PC-9 (cell line): Measurements from ENCODE around the gene NKX1-2. TPM values are rescaled to one million over a fixed set of nuclear protein-coding genes. Genes with fewer than 3 reads are reported as not detected.

Experiments used
- BruUV-seq: library from RNA; stranded (reverse); fragments of 400-500 nt; replicated peaks from 2 replicates; lab custom pipeline; 2021; lab: Mats Ljungman, UMichigan
- CTCF ChIA-PET: fragments of 300-600 bp; sonication (Branson Sonifier 250); formaldehyde crosslinking; loops from one replicate; lab custom pipeline; 2022; ENCODE audit warnings: antibody characterized with exemption; lab: Charles Lee
- POLR2A ChIA-PET: fragments of 300-600 bp; sonication (Branson Sonifier 250); formaldehyde crosslinking; loops from one replicate; lab custom pipeline; 2022; ENCODE audit warnings: antibody characterized with exemption; ENCODE audit not compliant: unreplicated experiment; lab: Charles Lee
- DNase-seq, 2 experiments: peaks; one replicate each; pipeline versions ENCODE4 v3.0.0 to v3.0.0-alpha.2; 2015 to 2022; ENCODE audit warnings: mixed read lengths in 1 of 2
- H2AFZ ChIP-seq: fragments of 200-600 bp; sonication (generic); 2 replicates; pipeline ENCODE4 v1.8.1; 2017; ENCODE audit warnings: antibody characterized with exemption
- H3F3A ChIP-seq: fragments of 200-600 bp; sonication (generic); 2 replicates; pipeline ENCODE4 v1.8.1; 2017; ENCODE audit warnings: antibody characterized with exemption, mild to moderate bottlenecking, low read depth; ENCODE audit not compliant: insufficient read depth
- H3K27ac ChIP-seq: fragments of 200-600 bp; sonication (generic); 2 replicates; pipeline ENCODE4 v1.6.1; 2016; ENCODE audit warnings: mixed run types
- H3K27me3 ChIP-seq: fragments of 200-600 bp; sonication (generic); 2 replicates; pipeline ENCODE4 v1.6.1; 2016; ENCODE audit warnings: low read depth, mixed run types; ENCODE audit not compliant: insufficient read depth
- H3K36me3 ChIP-seq: fragments of 200-600 bp; sonication (generic); 2 replicates; pipeline ENCODE4 v1.6.1; 2016; ENCODE audit warnings: low read depth, mixed run types
- H3K4me1 ChIP-seq: fragments of 200-600 bp; sonication (generic); replicated peaks from 2 replicates; pipeline ENCODE4 v1.6.1; 2016; ENCODE audit warnings: mixed run types; ENCODE audit not compliant: insufficient read depth
- H3K4me2 ChIP-seq: fragments of 200-600 bp; sonication (generic); 2 replicates; pipeline ENCODE4 v1.6.1; 2017; ENCODE audit warnings: mixed run types
- H3K4me3 ChIP-seq: fragments of 200-600 bp; sonication (generic); 2 replicates; pipeline ENCODE4 v1.6.1; 2016; ENCODE audit warnings: mixed run types
- H3K79me2 ChIP-seq: fragments of 200-600 bp; sonication (generic); 2 replicates; pipeline ENCODE4 v1.6.1; 2017; ENCODE audit warnings: low read depth, mixed run types
- H3K9me2 ChIP-seq: fragments of 200-600 bp; sonication (generic); 2 replicates; pipeline ENCODE4 v1.8.1; 2017; ENCODE audit warnings: mild to moderate bottlenecking; ENCODE audit not compliant: insufficient read depth
- H3K9me3 ChIP-seq: fragments of 200-600 bp; sonication (generic); 2 replicates; pipeline ENCODE4 v1.8.1; 2016; ENCODE audit warnings: low read depth; ENCODE audit not compliant: insufficient read depth
- H4K20me1 ChIP-seq: fragments of 200-600 bp; sonication (generic); 2 replicates; pipeline ENCODE4 v1.8.1; 2017; ENCODE audit not compliant: insufficient read depth
- CTCF ChIP-seq: fragments of 200-600 bp; sonication (generic); conservative IDR thresholded peaks from 2 replicates; pipeline ENCODE4 v1.6.1; 2017; ENCODE audit warnings: mixed run types, antibody characterized with exemption, mild to moderate bottlenecking, moderate library complexity
- EZH2 ChIP-seq: fragments of 200-600 bp; sonication (generic); IDR thresholded peaks from 2 replicates; pipeline ENCODE4 v1.8.0; 2017; ENCODE audit warnings: antibody characterized with exemption, low read depth
- intact Hi-C: fragments of 100-400 bp; cut with micrococcal nuclease; formaldehyde crosslinking; loops from one replicate; pipeline ENCODE4 v1.10.0; 2022; ENCODE audit not compliant: unreplicated experiment
- total RNA-seq: library from RNA; stranded (reverse); gene quantifications from 2 replicates; pipeline ENCODE4 v1.2.3, GENCODE V29; 2021

NKX1-2 gene
- total RNA-seq, 1 experiment from 2014 or later: 2.9 TPM

GRCh38 chr10:124414076-124414475 lies 35.8 kb downstream of the NKX1-2 start:
- ChIA-PET CTCF (no interaction called here), POLR2A (interaction anchor here (0.6 kb wide), 1 partner anchor 172 kb away, joined by 4 read pairs; no protein-coding TSS in a partner anchor)
- intact Hi-C loops: loop anchor here (10.0 kb wide), 1 partner anchor 331 kb away; the partner anchor contains the start of gene FAM53B
- no peak for DNase-seq
- Histone ChIP-seq H3K27ac (no peak overlapping the region), H3K4me2 (no peak overlapping the region), H3K4me3 (no peak overlapping the region), H3K36me3 (0 out of 2 replicates have a peak, but pooled peaks cover under 1% of the 10 kb centered on the region), H3F3A (no peaks in the 10 kb centered on the region), H3K9me2 (no peaks in the 10 kb centered on the region), H3K4me1 (peaks cover 18% of the 10 kb centered on the region; the same call in 1 of the 2 replicates), H2AFZ (no peak overlapping the region), H4K20me1 (peaks cover 3% of the 10 kb centered on the region; the same call in 1 of the 2 replicates), H3K9me3 (no peaks in the 10 kb centered on the region), H3K79me2 (peaks cover 71% of the 10 kb centered on the region), H3K27me3 (no peaks in the 10 kb centered on the region)
- no peak for TF ChIP-seq CTCF
- TF ChIP-seq EZH2: no peak
- no TSS peak for BruUV-seq

- peaks cover 35% of the 10 kb centered on the region for H3K79me2 ChIP-seq
- H3K36me3 ChIP-seq: peaks cover 8% of the 10 kb centered on the region; the same call in 1 of the 2 replicates
- intact Hi-C loops: loop anchor here (10.0 kb wide), 1 partner anchor 335 kb away; the partner anchor contains the start of gene FAM53B
- H3K4me1 ChIP-seq: no peaks in the 10 kb centered on the region
- H3K4me2 ChIP-seq: no peak overlapping the region
- H3K27ac ChIP-seq: no peak overlapping the region
- peaks cover 3% of the 10 kb centered on the region; the same call in 1 of the 2 replicates for H4K20me1 ChIP-seq
- ChIA-PET CTCF (no interaction called here), POLR2A (no interaction called here)
- H3K9me2 ChIP-seq: no peaks in the 10 kb centered on the region
- no peak overlapping the region for H2AFZ ChIP-seq
- TF ChIP-seq CTCF (no peak), EZH2 (no peak)
- no peaks in the 10 kb centered on the region for H3K27me3 ChIP-seq
- no peak for DNase-seq
- no peaks in the 10 kb centered on the region for H3K9me3 ChIP-seq
- no peak overlapping the region for H3K4me3 ChIP-seq
- H3F3A ChIP-seq: no peaks in the 10 kb centered on the region
- no TSS peak for BruUV-seq
Measured at GRCh38 chr10:124409696-124410095, 40.1 kb downstream of the NKX1-2 start.

GRCh38 chr10:124408357-124408756 lies 41.5 kb downstream of the NKX1-2 start:
- POLR2A ChIA-PET: no interaction called here

More at GRCh38 chr10:124408357-124408756, 41.5 kb downstream of the NKX1-2 start:
- Histone ChIP-seq H3K4me1 (no peaks in the 10 kb centered on the region), H3K4me2 (no peak overlapping the region), H4K20me1 (0 out of 2 replicates have a peak, but pooled peaks cover 2% of the 10 kb centered on the region), H3K27me3 (no peaks in the 10 kb centered on the region), H3K27ac (no peak overlapping the region), H3K36me3 (peaks cover 8% of the 10 kb centered on the region), H3K9me3 (no peaks in the 10 kb centered on the region), H2AFZ (no peak overlapping the region), H3K9me2 (no peaks in the 10 kb centered on the region), H3K79me2 (peaks cover 21% of the 10 kb centered on the region), H3F3A (no peaks in the 10 kb centered on the region), H3K4me3 (no peak overlapping the region)
- TF ChIP-seq EZH2 (no peak), CTCF (no peak)
- DNase-seq: no peak
- CTCF ChIA-PET: no interaction called here
- intact Hi-C loops: no loop called here
- BruUV-seq: no TSS peak
